Lower leg skin (tissue), 3 donors: ENCODE results near the gene GART.

Experiments
- CTCF ChIP-seq, 3 donors: fragments of 450-650 bp; IDR thresholded peaks; one replicate each; pipeline ENCODE4 v1.5.1; 2016; ENCODE audit warnings: antibody characterized with exemption in 3 of 3, mild to moderate bottlenecking in 3 of 3, moderate library complexity in 2 of 3
- POLR2A ChIP-seq, 2 donors: fragments of 450-650 bp; IDR thresholded peaks; one replicate each; pipeline ENCODE4 v1.6.1; 2016 to 2017; ENCODE audit warnings: antibody characterized with exemption in 2 of 2, mild to moderate bottlenecking in 1 of 2, moderate library complexity in 1 of 2

- TF ChIP-seq CTCF (IDR thresholded peaks at IDR 0.05) = no peak
- TF ChIP-seq POLR2A (IDR thresholded peaks at IDR 0.05) = no peak
Measured at GRCh38 chr21:33544451-33545195, 2.7 kb upstream of the GART start.
